H9 (cell line): ENCODE results near the gene RCOR3. TPM values are rescaled to one million over a fixed set of nuclear protein-coding genes. Genes with fewer than 3 reads are reported as not detected.

ENCODE experiments used
- DNase-seq: peaks from one replicate; pipeline ENCODE4 v3.0.0-alpha.2; 2017
- H2AFZ ChIP-seq: one replicate; pipeline ENCODE4 v1.6.1; 2013; ENCODE audit warnings: mild to moderate bottlenecking, low read length, control low read depth, moderate library complexity
- H2AK5ac ChIP-seq: 2 replicates; pipeline ENCODE4 v1.6.1; 2013; ENCODE audit warnings: low read length, control low read depth, mixed read lengths; ENCODE audit not compliant: insufficient read length
- H2BK120ac ChIP-seq: one replicate; pipeline ENCODE4 v1.6.1; 2013; ENCODE audit warnings: low read depth, mild to moderate bottlenecking, low read length, control low read depth, inconsistent platforms; ENCODE audit not compliant: poor library complexity, severe bottlenecking
- H2BK12ac ChIP-seq: 2 replicates; pipeline ENCODE4 v1.6.1; 2013; ENCODE audit warnings: low read length, control low read depth, mixed read lengths, low read depth; ENCODE audit not compliant: insufficient read length
- H2BK15ac ChIP-seq: 2 replicates; pipeline ENCODE4 v1.6.1; 2013; ENCODE audit warnings: low read depth, low read length, control low read depth
- H2BK20ac ChIP-seq: one replicate; pipeline ENCODE4 v1.6.1; 2013; ENCODE audit warnings: low read depth, mild to moderate bottlenecking, low read length, control low read depth, inconsistent platforms; ENCODE audit not compliant: poor library complexity, severe bottlenecking
- H2BK5ac ChIP-seq: 2 replicates; pipeline ENCODE4 v1.6.1; 2013; ENCODE audit warnings: low read length, control low read depth, mixed read lengths; ENCODE audit not compliant: insufficient read length
- H3K14ac ChIP-seq: 2 replicates; pipeline ENCODE4 v1.6.1; 2013; ENCODE audit warnings: low read length, control low read depth; ENCODE audit not compliant: insufficient read depth
- H3K18ac ChIP-seq: 2 replicates; pipeline ENCODE4 v1.6.1; 2013; ENCODE audit warnings: low read depth, mild to moderate bottlenecking, mixed read lengths, low read length, control low read depth; ENCODE audit not compliant: insufficient read length
- H3K23ac ChIP-seq: 2 replicates; pipeline ENCODE4 v1.6.1; 2013; ENCODE audit warnings: low read length, control low read depth, mixed read lengths, low read depth; ENCODE audit not compliant: insufficient read length
- H3K23me2 ChIP-seq: 2 replicates; pipeline ENCODE4 v1.6.1; 2013; ENCODE audit warnings: low read depth, mild to moderate bottlenecking, mixed read lengths, low read length, control low read depth; ENCODE audit not compliant: insufficient read length, poor library complexity, severe bottlenecking
- H3K27ac ChIP-seq: 2 replicates; pipeline ENCODE4 v1.5.1; 2013; ENCODE audit warnings: low read length, control low read depth, mixed read lengths, low read depth; ENCODE audit not compliant: insufficient read length
- H3K27me3 ChIP-seq: 2 replicates; pipeline ENCODE4 v1.6.1; 2013; ENCODE audit warnings: low read length, control low read depth, inconsistent platforms; ENCODE audit not compliant: insufficient read depth
- H3K4ac ChIP-seq: 2 replicates; pipeline ENCODE4 v1.6.1; 2013; ENCODE audit warnings: low read depth, mild to moderate bottlenecking, control low read depth, inconsistent platforms, low read length, moderate library complexity
- H3K4me1 ChIP-seq: 2 replicates; pipeline ENCODE4 v1.6.1; 2013; ENCODE audit warnings: low read length, control low read depth, inconsistent platforms; ENCODE audit not compliant: insufficient read depth
- H3K4me2 ChIP-seq: 2 replicates; pipeline ENCODE4 v1.6.1; 2013; ENCODE audit warnings: low read length, control low read depth, mixed read lengths; ENCODE audit not compliant: insufficient read length, insufficient read depth
- H3K56ac ChIP-seq: 2 replicates; pipeline ENCODE4 v1.6.1; 2013; ENCODE audit warnings: low read depth, mild to moderate bottlenecking, mixed read lengths, low read length, control low read depth; ENCODE audit not compliant: insufficient read length
- H3K79me1 ChIP-seq: 2 replicates; pipeline ENCODE4 v1.6.1; 2013; ENCODE audit warnings: low read depth, mild to moderate bottlenecking, moderate library complexity, low read length, control low read depth, inconsistent platforms; ENCODE audit not compliant: insufficient read depth, poor library complexity, severe bottlenecking
- H3K79me2 ChIP-seq: 2 replicates; pipeline ENCODE4 v1.6.1; 2013; ENCODE audit warnings: low read length, control low read depth, inconsistent platforms; ENCODE audit not compliant: insufficient read depth
- H3K9ac ChIP-seq: 2 replicates; pipeline ENCODE4 v1.6.1; 2013; ENCODE audit warnings: low read length, control low read depth, mixed read lengths; ENCODE audit not compliant: insufficient read length; ENCODE audit errors: extremely low read depth
- H3K9me3 ChIP-seq: one replicate; pipeline ENCODE4 v1.6.1; 2013; ENCODE audit warnings: low read depth, low read length, inconsistent platforms; ENCODE audit not compliant: control insufficient read depth
- H3T11ph ChIP-seq: one replicate; pipeline ENCODE4 v1.6.1; 2013; ENCODE audit warnings: mild to moderate bottlenecking, low read length, control low read depth, inconsistent platforms
- H4K20me1 ChIP-seq: one replicate; pipeline ENCODE4 v1.6.1; 2013; ENCODE audit not compliant: control insufficient read depth, insufficient read length, insufficient read depth
- H4K5ac ChIP-seq: 2 replicates; pipeline ENCODE4 v1.6.1; 2013; ENCODE audit warnings: low read depth, mild to moderate bottlenecking, mixed read lengths, low read length, control low read depth; ENCODE audit not compliant: insufficient read length
- H4K8ac ChIP-seq: replicated peaks from 2 replicates; pipeline ENCODE4 v1.6.1; 2013; ENCODE audit warnings: low read length, control low read depth, mixed read lengths, low read depth; ENCODE audit not compliant: insufficient read length
- H4K91ac ChIP-seq: 2 replicates; pipeline ENCODE4 v1.6.1; 2013; ENCODE audit warnings: low read depth, mild to moderate bottlenecking, moderate library complexity, mixed read lengths, low read length, control low read depth; ENCODE audit not compliant: insufficient read length
- H3K27ac Mint-ChIP-seq, 3 experiments: 2 replicates in 2 of 3; 3 replicates in 1 of 3; pipeline ENCODE4 v1.8.0; 2020 to 2021; ENCODE audit warnings: mixed read lengths in 3 of 3, mild to moderate bottlenecking in 1 of 3, moderate library complexity in 1 of 3
- H3K27me3 Mint-ChIP-seq: 2 replicates; pipeline ENCODE4 v1.8.0; 2021; ENCODE audit warnings: low read depth, mild to moderate bottlenecking, moderate library complexity, mixed read lengths
- H3K36me3 Mint-ChIP-seq, 3 experiments: 2 replicates in 2 of 3; 3 replicates in 1 of 3; pipeline ENCODE4 v1.8.0; 2020 to 2021; ENCODE audit warnings: low read depth in 3 of 3, mixed read lengths in 3 of 3; ENCODE audit not compliant: insufficient read depth in 1 of 3
- H3K4me1 Mint-ChIP-seq, 2 experiments: 2 replicates each; pipeline ENCODE4 v1.8.0; 2020; ENCODE audit warnings: mixed read lengths in 2 of 2
- H3K4me3 Mint-ChIP-seq, 2 experiments: 2 replicates in 1 of 2; 3 replicates in 1 of 2; pipeline ENCODE4 v1.8.0; 2020 to 2021; ENCODE audit warnings: mild to moderate bottlenecking in 2 of 2, mixed read lengths in 2 of 2, moderate library complexity in 1 of 2
- H3K9me3 Mint-ChIP-seq, 2 experiments: 2 replicates in 1 of 2; 3 replicates in 1 of 2; pipeline ENCODE4 v1.8.0; 2020; ENCODE audit warnings: mild to moderate bottlenecking in 2 of 2, mixed read lengths in 2 of 2, moderate library complexity in 1 of 2
- WGBS: extraction: QIAGEN DNeasy Blood & Tissue Kit; methylation state at CpG from one replicate; pipeline ENCODE4 v1.1.7; 2013; ENCODE audit warnings: missing lambda C conversion rate, low lambda C conversion rate, mixed read lengths; ENCODE audit not compliant: insufficient read length; ENCODE audit errors: extremely low coverage; 5-methylcytosine and 5-hydroxymethylcytosine counted together
- total RNA-seq: library from RNA; stranded (reverse); gene quantifications from 2 replicates; pipeline ENCODE4 v1.2.1, GENCODE V29; 2021
- TF ChIP-seq, protein P1 (sequence below): fragments of 200-600 bp; sonication (generic); conservative IDR thresholded peaks from 3 replicates; pipeline ENCODE4 v1.8.0; 2021; ENCODE audit warnings: antibody characterized with exemption, mild to moderate bottlenecking

The RCOR3 gene
- total RNA-seq, 1 experiment from 2014 or later = 37.2 TPM

DNA sequence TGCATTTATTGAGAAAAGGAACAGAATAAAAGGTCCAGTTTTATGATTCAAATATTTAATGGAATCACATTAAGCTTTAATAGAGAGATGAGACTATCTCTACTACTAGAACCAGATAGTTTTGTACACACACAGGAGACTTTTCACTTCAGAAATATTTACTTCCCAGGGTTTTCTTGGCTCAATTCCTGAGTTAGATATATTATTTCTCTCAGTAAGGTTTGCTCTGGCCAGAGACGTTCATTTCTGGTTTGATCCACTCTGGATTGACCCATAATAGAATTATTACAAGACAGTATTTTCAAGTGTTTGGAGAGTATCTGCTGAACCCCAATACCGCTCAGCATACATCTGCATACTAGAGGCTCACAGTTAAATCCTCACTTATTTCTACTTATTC, 1.3 kb upstream of the RCOR3 start:
- H3T11ph ChIP-seq = no peak overlapping the region
- no peak overlapping the region for H4K8ac ChIP-seq
- H3K4me2 ChIP-seq = peak overlapping the region; percentile 95
- no peaks in the 10 kb centered on the region for H3K79me1 ChIP-seq
- no peak overlapping the region for H2AK5ac ChIP-seq
- H3K23ac ChIP-seq = no peak overlapping the region
- H4K5ac ChIP-seq = no peak overlapping the region
- H2BK15ac ChIP-seq = no peak overlapping the region
- no peak overlapping the region for H2AFZ ChIP-seq
- no peak overlapping the region for H3K18ac ChIP-seq
- peak overlapping the region; percentile 94 for H3K27ac ChIP-seq
- peak overlapping the region; percentile 96 to 98 (median 98); a peak in 6 of 7 replicates for H3K27ac Mint-ChIP-seq
- H4K91ac ChIP-seq = no peak overlapping the region
- H3K14ac ChIP-seq = peak overlapping the region; percentile 91; the same call in 1 of the 2 replicates
- TF ChIP-seq, protein P1, sequence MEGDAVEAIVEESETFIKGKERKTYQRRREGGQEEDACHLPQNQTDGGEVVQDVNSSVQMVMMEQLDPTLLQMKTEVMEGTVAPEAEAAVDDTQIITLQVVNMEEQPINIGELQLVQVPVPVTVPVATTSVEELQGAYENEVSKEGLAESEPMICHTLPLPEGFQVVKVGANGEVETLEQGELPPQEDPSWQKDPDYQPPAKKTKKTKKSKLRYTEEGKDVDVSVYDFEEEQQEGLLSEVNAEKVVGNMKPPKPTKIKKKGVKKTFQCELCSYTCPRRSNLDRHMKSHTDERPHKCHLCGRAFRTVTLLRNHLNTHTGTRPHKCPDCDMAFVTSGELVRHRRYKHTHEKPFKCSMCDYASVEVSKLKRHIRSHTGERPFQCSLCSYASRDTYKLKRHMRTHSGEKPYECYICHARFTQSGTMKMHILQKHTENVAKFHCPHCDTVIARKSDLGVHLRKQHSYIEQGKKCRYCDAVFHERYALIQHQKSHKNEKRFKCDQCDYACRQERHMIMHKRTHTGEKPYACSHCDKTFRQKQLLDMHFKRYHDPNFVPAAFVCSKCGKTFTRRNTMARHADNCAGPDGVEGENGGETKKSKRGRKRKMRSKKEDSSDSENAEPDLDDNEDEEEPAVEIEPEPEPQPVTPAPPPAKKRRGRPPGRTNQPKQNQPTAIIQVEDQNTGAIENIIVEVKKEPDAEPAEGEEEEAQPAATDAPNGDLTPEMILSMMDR = no peak
- H3K79me2 ChIP-seq = no peaks in the 10 kb centered on the region
- no peaks in the 10 kb centered on the region for H3K9me3 ChIP-seq
- H3K4ac ChIP-seq = no peak overlapping the region
- H3K23me2 ChIP-seq = peaks cover 21% of the 10 kb centered on the region
- no peaks in the 10 kb centered on the region for H3K27me3 Mint-ChIP-seq
- no peak overlapping the region for H3K56ac ChIP-seq
- no peak for DNase-seq
- H3K9ac ChIP-seq = peak overlapping the region; percentile 86
- H2BK12ac ChIP-seq = no peak overlapping the region
- H3K4me1 ChIP-seq = peaks cover 4% of the 10 kb centered on the region; the same call in 1 of the 2 replicates
- H2BK5ac ChIP-seq = no peak overlapping the region
- no peaks in the 10 kb centered on the region for H4K20me1 ChIP-seq
- no peaks in the 10 kb centered on the region for H3K9me3 Mint-ChIP-seq
- WGBS = no CpG with 5 or more reads among the region's 2 CpGs
- peaks cover 22 to 23% of the 10 kb centered on the region in 2 experiments for H3K4me1 Mint-ChIP-seq
- H3K27me3 ChIP-seq = no peaks in the 10 kb centered on the region
- peaks cover 3 to 14% (median 14%) of the 10 kb centered on the region in 3 experiments; a peak in 6 of 7 replicates for H3K36me3 Mint-ChIP-seq
- peak overlapping the region; percentile 86 for H3K4me3 Mint-ChIP-seq
- H2BK20ac ChIP-seq = no peak overlapping the region
- no peak overlapping the region for H2BK120ac ChIP-seq
